ES-I3 (cell line): ENCODE measurements around the gene PLXNA1.

Experiments used
- H3K36me3 ChIP-seq: 2 replicates; pipeline ENCODE4 v1.6.1; 2013; ENCODE audit warnings: mild to moderate bottlenecking, low read length, control low read depth, moderate library complexity; ENCODE audit not compliant: insufficient read depth
- H3K4me1 ChIP-seq: 2 replicates; pipeline ENCODE4 v1.6.1; 2013; ENCODE audit warnings: mild to moderate bottlenecking, control low read depth, low read length; ENCODE audit not compliant: insufficient read depth
- H3K9ac ChIP-seq: 2 replicates; pipeline ENCODE4 v1.6.1; 2013; ENCODE audit warnings: low read depth, mild to moderate bottlenecking, low read length, moderate library complexity
- H3K9me3 ChIP-seq: 2 replicates; pipeline ENCODE4 v1.6.1; 2013; ENCODE audit warnings: mild to moderate bottlenecking, low read length, moderate library complexity; ENCODE audit not compliant: control insufficient read depth, insufficient read depth

The PLXNA1 gene

DNA sequence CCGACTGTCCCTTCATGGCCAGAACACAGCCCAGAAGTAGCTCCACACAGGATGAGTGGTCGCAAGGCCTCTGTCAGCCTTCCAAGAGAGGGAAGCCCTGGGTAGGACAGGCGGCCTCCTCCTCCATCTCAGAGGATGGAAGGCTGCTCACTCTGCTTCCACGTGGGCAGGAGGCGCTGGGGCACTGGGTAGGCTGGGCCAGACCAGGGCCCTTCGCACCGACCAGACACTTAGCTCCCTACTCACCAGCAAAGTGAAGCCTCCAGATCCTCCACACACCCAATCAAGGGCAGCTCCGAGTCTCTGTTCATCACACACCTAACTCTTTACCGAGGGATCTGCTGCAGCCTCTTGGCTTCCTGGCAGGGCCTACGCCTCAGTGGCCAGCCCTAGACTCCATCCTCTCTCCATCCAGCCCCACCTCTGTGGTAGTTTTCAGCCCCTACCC is 24.3 kb upstream of the PLXNA1 start:
- no peaks in the 10 kb centered on the region for H3K36me3 ChIP-seq
- no peaks in the 10 kb centered on the region for H3K9me3 ChIP-seq

DNA sequence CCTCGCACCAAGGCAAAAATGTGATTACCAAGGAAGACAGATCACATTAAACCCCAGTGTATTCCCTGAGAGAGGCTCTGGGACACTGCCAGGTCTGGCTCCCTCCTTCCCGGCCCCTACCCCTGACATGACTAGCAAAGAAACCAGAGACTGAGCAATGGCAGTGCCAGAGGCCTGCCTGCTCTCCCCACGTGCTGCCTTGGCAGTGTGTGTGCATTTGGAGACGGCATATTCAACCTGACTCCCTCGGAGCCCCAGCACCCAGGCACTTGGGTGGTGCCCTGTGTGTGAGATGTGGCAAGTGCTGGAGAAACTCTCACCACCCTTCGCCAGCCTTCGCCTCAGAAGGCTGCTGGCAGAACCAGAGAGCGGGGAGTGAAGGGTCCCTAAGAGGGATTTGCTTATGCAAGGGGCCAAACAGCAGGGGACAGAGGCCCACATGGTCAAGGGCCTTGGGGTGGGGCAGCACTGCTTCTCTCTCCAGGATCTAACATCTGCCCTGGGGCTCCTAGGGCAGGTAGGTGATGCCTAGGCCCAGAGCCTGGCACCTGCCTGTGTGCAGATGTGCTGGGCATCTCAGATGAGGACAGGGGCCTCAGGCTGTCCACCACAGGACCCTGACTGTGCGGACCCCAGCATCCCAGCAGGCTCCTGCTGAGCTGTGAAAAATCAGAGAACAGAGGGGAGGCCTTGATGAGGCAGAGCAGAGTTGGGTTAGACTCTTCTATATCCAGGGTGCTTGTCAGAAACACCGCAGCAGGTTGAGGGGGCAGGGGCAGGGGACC is 23.6 kb upstream of the PLXNA1 start:
- Histone ChIP-seq H3K9me3 (no peaks in the 10 kb centered on the region), H3K36me3 (no peaks in the 10 kb centered on the region), H3K4me1 (peaks cover 14% of the 10 kb centered on the region), H3K9ac (no peak overlapping the region)

More for the DNA sequence above, 24.3 kb upstream of the PLXNA1 start:
- Histone ChIP-seq H3K4me1 (peaks cover 14% of the 10 kb centered on the region), H3K9ac (no peak overlapping the region)

DNA sequence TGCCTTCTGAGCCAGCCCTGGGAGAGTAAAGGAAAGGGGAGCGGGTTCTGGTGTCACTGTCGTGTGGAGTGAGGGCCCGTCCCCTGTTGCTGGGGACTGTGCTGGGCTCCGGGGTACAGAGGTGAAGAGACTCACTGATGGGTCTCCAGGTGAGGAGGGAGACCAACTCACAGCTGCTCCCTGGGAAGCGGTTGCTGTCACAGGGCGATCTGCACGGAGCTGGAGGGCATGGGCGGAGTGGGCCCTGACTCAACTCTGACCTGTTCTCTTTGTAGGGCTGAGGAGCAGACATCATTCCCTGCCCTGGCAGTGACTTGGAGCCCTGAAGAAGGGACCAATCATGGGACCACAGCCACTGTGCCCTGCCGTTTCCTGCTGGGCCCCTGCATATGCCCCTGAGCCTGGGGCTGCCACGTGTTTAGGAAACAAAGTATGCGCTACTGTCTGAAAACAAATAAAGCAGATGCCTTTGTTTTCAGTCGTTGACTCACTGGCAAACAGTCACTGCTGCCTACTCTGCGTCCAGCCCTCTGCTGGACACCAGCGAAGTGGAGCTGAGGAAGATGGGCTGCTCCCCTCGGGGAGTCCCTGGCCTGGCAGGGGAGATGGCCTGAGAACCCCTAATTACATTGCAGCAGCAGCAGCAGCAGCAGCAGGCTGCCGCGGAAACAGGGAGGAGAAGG is 22.9 kb upstream of the PLXNA1 start:
- H3K9me3 ChIP-seq = no peaks in the 10 kb centered on the region
- H3K4me1 ChIP-seq = peaks cover 14% of the 10 kb centered on the region
- H3K36me3 ChIP-seq = no peaks in the 10 kb centered on the region
- H3K9ac ChIP-seq = no peak overlapping the region

DNA sequence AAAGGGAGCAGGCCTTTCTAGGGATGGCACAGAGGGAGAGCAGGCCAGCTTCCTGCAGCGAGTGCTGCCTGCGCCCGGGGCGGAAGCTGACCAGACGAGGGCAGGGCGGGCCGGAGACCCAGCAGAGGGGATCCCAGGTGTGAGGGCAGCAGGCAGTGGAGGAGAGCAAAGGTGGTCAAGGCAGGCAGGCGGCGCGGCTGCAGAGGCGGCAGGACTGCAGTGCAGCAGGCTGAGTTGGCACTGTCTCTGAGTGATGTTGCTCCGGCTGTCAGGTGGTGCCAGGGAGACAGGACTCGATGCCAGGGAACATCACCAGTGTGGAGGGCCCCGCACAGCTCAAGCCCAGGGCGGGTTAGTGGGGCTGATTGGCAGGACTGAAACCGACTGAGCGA is 22.3 kb upstream of the PLXNA1 start:
- no peaks in the 10 kb centered on the region for H3K9me3 ChIP-seq
- H3K4me1 ChIP-seq = peaks cover 14% of the 10 kb centered on the region
- no peaks in the 10 kb centered on the region for H3K36me3 ChIP-seq
- H3K9ac ChIP-seq = no peak overlapping the region

DNA sequence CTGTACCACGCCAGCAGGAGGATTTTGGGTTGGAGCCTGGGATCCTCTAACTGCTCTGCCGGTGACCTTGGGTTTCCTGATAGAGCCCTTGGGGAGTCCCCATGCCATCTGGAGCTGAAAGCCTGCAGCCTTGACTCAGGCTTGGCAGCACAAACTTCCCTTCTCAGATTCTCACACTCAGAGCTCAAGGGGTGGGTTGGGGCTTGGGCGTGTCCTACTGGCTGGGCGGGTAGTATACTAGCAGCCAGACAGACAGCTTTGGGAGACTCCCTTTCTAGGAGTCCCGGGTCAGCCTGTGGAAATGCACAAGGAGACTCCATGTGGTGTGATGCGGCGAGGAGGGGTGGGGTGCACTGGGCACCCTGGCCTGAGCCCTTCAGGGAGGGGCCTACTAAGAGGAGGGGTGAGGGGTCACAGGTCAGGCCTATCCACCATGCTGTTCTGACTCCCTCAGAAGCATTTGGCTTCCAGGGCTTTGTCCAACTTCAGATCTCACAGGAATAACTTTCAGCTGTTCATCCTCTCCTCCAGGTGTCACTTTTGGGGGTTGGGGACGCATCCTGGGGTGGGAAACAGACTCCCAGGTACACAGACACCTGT is 21.6 kb upstream of the PLXNA1 start:
- Histone ChIP-seq H3K9ac (no peak overlapping the region), H3K36me3 (no peaks in the 10 kb centered on the region), H3K9me3 (no peaks in the 10 kb centered on the region), H3K4me1 (peaks cover 14% of the 10 kb centered on the region)

DNA sequence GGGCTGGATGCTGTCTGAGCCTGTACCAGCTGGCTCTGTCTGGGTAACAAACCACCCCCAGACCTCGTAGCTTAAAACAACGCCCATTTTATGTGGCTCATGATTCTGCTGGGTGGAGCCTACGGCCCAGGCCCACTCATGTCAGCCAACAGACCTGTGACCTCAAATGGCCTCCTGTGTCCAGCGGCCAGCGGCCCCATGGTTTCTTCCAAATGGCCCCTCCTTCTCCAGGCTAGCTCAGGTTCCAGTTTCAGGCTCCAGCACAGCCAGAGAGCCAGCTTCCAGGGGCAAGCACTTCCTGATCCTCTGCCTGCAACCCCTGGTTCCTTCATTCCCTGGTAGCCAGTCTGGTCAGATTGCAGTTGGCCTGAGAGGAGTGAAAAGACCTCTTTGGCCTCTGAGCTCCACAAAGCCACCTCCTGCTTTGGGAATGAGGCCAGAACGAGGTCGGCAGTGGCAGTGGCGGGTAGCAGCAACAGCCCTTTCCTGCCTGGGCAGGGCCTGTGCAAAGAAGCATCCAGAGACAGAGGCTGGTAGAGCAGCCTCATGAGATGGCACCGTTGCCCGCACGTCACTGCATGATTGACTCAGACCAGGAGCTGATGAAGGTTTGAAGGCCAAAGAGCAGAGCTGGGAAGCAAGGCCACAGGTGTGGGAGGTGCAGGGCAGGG is 21.0 kb upstream of the PLXNA1 start:
- Histone ChIP-seq H3K36me3 (no peaks in the 10 kb centered on the region), H3K4me1 (peaks cover 14% of the 10 kb centered on the region), H3K9ac (no peak overlapping the region), H3K9me3 (no peaks in the 10 kb centered on the region)

DNA sequence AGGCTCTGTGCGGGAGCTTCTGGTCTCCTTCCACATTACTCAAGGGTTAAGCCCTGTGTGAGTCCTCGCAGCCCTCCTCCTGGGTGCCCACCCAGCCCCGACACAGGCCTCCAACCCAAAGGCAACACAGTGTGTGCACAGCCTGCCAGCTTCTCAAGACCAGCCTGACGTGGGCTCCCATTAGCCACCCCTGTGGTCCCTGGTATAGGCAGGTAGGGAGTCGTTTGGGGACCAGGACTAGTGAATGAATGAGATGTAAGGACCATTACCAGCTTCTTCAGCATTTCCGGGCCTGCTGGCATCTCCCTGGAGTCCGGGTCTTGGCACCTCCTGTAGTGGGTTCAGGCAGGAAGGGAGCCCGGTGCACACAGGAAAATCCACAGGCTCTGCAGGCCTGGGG is 20.2 kb upstream of the PLXNA1 start:
- H3K36me3 ChIP-seq = no peaks in the 10 kb centered on the region
- H3K9me3 ChIP-seq = no peaks in the 10 kb centered on the region
- H3K4me1 ChIP-seq = peaks cover 14% of the 10 kb centered on the region
- no peak overlapping the region for H3K9ac ChIP-seq

DNA sequence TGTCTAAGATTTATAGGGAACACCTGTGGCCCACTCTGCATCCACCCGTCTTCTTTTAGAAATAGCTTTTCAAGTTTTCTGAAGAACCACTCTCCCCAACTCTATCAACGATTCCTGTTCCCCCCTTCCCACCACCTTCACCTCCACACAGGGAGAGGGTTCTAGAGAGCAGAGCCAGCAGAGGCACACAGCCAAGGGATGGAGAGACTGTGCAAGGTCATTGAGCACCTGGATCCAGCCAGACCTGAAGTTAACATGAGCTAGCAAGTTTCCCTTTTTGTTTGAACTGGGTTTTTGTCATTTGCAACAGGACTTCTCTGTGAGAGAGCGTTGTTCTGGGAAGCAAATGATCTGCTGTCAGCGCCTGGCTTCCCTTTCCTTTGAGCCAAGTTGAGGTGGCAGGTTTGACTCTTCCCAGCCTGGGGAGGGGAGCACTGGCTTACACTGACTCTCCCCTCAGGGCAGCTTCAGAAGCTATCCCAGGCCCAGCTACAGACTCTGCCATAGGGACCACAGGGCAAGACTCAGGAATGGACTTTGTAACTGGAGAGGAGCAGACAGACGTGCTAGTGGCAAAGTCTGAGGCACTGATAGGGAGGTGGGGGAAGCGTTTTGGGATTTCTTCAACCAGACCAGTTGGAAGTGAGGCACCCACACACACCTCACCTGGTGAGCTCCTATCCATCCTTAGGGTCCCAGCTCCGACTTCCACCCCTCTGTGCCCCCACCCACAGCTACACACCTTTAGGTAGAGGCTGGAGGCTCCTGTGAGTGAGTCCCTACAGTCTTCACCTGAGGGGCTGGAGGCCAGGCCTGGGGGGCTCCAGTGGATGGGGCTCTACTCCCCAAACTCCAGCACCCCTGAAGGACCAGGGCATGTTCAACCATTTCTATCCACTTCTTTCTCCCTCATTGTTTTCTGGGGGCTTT is 19.4 kb upstream of the PLXNA1 start:
- H3K36me3 ChIP-seq = no peaks in the 10 kb centered on the region
- no peaks in the 10 kb centered on the region for H3K9me3 ChIP-seq
- peaks cover 14% of the 10 kb centered on the region for H3K4me1 ChIP-seq
- H3K9ac ChIP-seq = no peak overlapping the region

DNA sequence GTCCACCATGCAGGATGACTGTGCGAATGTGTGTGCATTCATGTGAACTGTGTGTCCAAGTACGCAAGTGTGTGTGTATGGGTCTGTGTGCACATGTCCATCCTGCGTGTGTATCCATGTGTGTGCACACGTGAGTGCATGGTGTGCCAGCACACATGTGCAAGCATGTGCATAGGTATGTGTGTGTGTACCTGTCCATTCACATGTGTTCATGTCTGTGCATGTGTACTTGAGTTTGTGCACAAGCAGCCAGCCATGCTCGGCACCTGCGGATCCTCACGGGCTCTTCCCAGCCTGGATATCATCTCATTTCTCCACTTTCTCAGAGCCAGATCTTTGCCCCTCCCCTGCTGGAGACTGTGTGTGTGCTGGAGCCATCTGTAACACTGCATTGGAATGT is 18.7 kb upstream of the PLXNA1 start:
- H3K9me3 ChIP-seq = no peaks in the 10 kb centered on the region
- H3K4me1 ChIP-seq = peaks cover 14% of the 10 kb centered on the region
- H3K9ac ChIP-seq = no peak overlapping the region
- H3K36me3 ChIP-seq = no peaks in the 10 kb centered on the region

DNA sequence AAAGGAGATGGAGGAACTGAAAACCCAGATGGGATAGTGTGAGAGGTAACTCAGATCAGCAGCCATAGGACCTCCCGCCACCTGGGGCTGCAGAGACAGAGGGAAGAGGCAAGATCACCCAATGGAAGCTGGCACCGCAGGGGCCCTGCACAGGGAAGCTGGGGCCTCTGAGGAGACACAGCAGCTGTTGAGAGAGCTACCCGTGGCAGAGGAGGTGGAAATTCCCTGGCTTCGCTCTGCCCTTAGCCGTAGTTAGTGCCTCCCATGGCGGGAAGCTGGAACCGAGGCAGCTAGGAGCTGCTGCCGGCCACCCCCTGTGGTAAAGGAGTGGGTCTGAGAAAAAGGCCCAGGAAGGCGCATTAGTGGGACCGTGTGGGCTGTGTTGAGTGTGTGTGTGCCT is 18.0 kb upstream of the PLXNA1 start:
- Histone ChIP-seq H3K9me3 (no peaks in the 10 kb centered on the region), H3K9ac (no peak overlapping the region), H3K4me1 (peaks cover 12% of the 10 kb centered on the region), H3K36me3 (no peaks in the 10 kb centered on the region)

DNA sequence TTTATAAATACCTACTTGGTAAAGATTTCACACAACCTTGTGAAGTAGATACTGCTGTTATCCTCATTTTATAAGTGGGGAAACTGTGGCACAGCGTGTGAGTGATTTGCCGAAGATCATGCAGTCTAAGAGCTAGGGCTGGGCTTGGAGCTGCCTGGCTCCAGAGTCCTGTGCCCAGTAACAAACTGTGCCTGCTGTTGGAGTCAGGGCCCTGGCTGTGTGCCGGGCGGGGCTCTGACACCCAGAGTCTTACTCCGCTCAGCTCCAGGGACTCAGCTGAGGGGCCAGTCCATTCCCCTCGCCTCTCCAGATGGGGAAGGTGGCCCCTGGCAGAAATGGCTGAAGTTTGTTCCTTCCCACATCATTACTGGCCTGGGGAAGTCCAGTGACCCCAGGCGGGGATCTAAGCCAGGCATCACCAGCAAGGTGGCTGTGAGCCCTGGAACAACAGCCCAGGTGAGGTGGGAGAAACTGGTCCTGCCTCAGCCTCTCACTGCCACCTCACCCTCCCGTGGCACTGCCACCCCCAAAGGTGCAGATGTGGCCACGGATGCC is 17.3 kb upstream of the PLXNA1 start:
- peaks cover 9% of the 10 kb centered on the region for H3K4me1 ChIP-seq
- H3K9me3 ChIP-seq = no peaks in the 10 kb centered on the region
- no peaks in the 10 kb centered on the region for H3K36me3 ChIP-seq
- no peak overlapping the region for H3K9ac ChIP-seq

DNA sequence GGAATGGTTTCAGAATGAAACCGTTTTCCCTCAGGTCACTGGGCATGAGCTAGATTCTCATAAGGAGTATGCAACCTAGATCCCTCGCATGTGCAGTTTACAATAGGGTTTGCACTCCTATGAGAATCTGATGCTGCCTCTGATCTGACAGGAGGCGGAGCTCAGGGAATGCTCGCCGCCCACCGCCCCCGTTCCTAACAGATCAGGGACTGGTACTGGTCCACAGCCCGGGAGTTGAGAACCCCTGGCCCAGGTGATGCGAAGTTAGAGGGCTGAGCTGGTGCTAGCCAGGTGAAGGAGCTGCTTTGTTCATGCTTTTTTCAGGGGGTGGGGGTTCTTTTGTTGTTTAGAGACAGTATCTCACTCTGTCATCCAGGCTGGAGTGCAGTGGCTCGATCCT is 15.5 kb upstream of the PLXNA1 start:
- Histone ChIP-seq H3K9ac (no peak overlapping the region), H3K36me3 (no peaks in the 10 kb centered on the region; the same call in 1 of the 2 replicates), H3K4me1 (no peaks in the 10 kb centered on the region; the same call in 1 of the 2 replicates), H3K9me3 (no peaks in the 10 kb centered on the region)
